Measurements from ENCODE around the gene TBC1D13.
"Not testable (repeated sequence)": the region's sequence is repeated elsewhere in the genome, so short reads cannot be mapped to it uniquely, and the experiment has no call there.

The TBC1D13 gene

DNA sequence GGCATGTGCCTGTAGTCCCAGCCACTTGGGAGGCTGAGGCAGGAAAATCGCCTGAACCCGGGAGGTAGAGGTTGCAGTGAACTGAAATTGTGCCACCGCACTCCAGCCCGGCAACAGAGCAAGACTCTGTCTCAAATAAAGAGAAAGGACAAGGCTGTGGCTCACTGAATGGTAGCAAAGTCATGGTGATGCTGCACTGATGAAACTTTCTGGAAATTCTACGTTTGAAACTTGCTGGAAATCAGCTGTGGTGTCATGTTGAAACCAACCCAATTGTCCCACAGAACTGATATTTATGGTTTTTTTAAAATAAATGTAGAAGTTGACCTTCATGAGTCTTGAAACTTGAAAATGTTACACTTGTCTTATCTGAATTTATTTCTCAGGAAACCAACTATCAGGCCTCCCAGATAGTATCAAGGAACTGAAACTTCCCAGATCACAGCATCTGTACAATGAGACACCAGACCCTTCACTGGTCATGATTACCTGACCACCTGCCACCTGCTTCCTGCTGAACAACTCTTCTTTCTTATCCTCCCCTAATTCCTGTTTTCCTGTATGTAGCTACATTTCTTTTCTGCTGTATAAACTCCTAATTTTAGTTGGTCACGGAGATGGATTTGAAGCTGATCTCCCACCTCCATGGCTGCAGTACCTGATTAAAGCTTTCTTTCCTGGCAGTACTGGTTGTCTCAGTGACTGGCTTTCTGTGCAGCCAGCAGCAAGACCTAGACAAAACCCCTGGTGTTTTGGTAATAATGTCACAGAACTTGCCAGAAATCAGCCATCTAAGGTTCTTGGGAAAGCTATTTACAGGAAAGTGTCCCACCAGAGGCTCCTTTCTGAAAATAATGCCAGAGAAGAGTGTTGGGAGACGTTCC is 5.6 kb upstream of the TBC1D13 start:
- in situ Hi-C loops (cut with MboI; ENCODE audit: low sequenced_read_pairs): no loop called here

DNA sequence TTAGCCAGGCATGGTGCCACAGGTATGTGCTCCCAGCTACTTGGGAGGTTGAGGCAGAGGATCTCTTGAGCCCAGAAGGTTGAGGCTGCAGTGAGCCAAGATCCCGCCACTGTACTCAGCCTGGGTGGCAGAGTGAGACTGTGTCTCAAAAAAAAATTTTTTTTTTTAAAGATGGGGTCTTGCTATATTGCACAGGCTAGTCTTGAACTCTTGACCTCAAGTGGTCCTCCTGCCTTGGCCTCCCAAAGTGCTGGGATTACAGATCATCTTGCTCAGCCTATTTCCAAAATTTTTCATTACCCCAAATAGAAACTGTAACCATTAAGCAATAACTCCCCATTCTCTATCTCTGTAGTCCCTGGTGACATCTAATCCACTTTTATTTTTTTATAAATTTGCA is 4.4 kb upstream of the TBC1D13 start:
- in situ Hi-C loops (cut with MboI; ENCODE audit: low sequenced_read_pairs): no loop called here

GRCh38 chr9:128785427-128785826 is 1.6 kb upstream of the TBC1D13 start:
- in situ Hi-C loops (cut with MboI; ENCODE audit: low sequenced_read_pairs): no loop called here

GRCh38 chr9:128787659-128788058 is 606 bp downstream of the TBC1D13 start:
- in situ Hi-C loops (cut with MboI; ENCODE audit: low sequenced_read_pairs): no loop called here

GRCh38 chr9:128788445-128788844 is 1.4 kb downstream of the TBC1D13 start:
- in situ Hi-C loops (cut with MboI; ENCODE audit: low sequenced_read_pairs): no loop called here

DNA sequence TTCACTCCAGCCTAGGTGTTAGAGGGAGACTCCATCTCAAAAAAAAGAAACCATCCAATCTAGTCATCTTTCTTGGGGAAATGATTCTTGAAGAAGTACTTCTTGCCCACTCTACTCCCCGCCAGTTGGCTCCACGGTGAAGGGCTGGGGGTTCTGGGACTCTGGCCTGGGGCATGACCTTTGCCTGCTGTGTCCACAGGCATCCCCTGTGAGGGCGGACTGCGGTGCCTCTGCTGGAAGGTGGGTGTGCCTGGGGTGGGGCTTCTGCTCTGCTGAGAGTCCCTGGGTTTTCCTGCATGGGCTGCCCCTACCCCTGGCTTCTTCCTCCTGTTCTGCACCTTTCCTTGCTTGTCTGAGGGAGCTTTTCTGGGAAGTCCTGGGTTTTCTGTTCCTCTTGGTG is 3.5 kb downstream of the TBC1D13 start:
- in situ Hi-C loops (cut with MboI; ENCODE audit: low sequenced_read_pairs): no loop called here

DNA sequence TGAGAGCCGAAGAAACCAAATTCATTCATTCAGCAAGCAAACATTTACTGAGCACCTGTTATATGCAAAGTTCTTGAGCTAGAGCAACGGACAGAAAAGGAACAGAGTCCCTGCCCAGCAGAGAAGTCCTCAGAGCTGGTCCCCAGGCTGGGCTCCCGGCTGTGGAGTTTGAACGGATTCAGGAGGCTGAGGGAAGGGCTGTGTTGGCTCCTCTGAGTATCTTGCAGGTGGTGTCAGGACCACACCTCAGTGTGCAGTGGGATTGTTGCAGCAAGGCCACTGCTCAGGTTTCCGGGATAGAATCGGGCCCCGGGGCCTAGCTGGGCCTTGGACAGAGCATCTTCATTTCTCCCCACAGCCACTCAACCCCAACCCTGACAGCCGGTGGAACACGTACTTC is 5.1 kb downstream of the TBC1D13 start:
- in situ Hi-C loops (cut with MboI; ENCODE audit: low sequenced_read_pairs): no loop called here

- in situ Hi-C loops (cut with MboI; ENCODE audit: low sequenced_read_pairs): no loop called here
These were observed 6.1 kb downstream of the TBC1D13 start for GRCh38 chr9:128792978-128793686.

- in situ Hi-C loops (cut with MboI; ENCODE audit: low sequenced_read_pairs): not testable (repeated sequence)
These were observed 7.9 kb downstream of the TBC1D13 start for GRCh38 chr9:128794961-128795360.

GRCh38 chr9:128798896-128799295 is 11.8 kb downstream of the TBC1D13 start:
- in situ Hi-C loops (cut with MboI; ENCODE audit: low sequenced_read_pairs): no loop called here

DNA sequence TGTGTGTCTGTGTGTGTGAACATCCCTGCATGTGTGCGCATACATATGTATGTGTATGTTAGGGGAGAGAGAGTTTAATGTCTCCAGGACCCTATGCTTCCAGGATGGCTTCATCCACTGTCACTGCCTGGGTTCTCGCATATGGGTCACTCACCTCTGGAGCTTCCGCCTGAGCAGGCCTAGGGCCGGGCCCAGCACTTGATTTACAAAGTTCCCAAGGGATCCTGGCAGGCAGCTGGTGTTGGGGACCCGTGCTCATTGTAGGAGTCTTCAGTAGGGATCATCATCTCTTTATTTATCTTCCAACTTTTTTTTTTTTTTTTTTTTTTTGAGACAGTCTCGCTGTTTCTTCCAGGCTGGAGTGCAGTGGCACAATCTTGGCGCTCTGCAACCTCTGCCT is 13.0 kb downstream of the TBC1D13 start:
- in situ Hi-C loops (cut with MboI; ENCODE audit: low sequenced_read_pairs): no loop called here

DNA sequence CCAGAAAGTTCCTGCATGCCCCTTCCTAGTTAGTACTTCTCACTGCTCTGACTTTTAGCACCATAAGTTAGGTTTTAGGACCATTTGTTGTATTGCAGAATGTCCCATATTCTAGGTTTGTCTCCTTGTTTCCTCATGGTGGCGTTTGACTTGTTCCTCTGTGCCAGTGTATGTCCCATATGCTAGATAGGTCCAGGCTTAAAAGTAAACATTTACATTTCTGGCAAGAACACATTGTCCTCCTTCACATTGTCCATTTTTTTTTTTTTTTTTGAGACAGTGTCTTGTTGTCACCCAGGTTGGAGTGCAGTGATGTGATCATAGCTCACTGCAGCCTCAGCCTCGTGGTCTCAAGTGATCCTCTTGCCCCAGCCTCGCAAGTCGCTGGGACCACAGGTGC is 15.4 kb downstream of the TBC1D13 start:
- in situ Hi-C loops (cut with MboI; ENCODE audit: low sequenced_read_pairs): no loop called here

GRCh38 chr9:128805661-128806060 is 18.6 kb downstream of the TBC1D13 start:
- in situ Hi-C loops (cut with MboI; ENCODE audit: low sequenced_read_pairs): no loop called here

DNA sequence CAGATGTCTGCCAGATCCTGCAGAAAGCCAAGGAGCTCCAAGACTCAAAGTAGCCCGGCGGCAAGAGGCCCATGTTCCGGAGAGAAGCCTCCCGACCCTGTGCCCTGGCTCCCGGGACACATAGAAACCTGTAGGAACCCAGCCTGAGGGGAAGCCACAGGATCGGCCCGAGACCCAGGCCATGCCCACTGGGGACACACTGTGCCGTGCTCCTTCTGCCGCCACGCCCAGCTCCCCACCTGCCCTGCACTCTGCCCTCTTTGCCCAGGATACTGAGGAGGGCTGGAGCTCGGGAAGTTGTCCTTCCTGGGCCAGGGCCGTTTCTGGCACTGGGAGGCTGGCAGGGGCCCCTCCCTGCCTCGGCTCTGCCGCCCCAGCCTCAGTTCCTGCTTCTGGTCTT is 20.8 kb downstream of the TBC1D13 start:
- in situ Hi-C loops (cut with MboI; ENCODE audit: low sequenced_read_pairs): no loop called here

DNA sequence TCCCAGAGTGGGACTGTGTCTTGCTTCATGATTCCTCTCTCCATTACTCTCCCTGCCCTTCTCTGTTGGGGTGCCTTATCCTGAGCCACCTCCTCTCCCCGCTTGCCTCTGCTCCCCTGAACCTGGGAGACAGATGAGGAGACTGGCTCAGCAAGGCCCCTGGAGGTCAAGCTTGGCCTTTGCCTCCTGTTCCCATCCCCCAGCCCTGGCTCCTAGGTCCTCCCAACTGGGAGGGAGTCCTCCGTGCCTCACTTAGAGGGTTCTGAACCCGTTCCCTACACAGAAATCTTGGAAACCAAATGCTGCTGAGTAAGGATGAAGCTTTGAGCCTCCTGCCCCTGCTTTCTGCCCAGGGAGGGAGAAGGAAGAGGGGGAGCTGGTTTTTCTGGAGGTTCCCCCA is 21.5 kb downstream of the TBC1D13 start:
- in situ Hi-C loops (cut with MboI; ENCODE audit: low sequenced_read_pairs): no loop called here

- in situ Hi-C loops (cut with MboI; ENCODE audit: low sequenced_read_pairs): no loop called here
These were observed 22.1 kb downstream of the TBC1D13 start for GRCh38 chr9:128809036-128809599.

- in situ Hi-C loops (cut with MboI; ENCODE audit: low sequenced_read_pairs): no loop called here
These were observed 22.8 kb downstream of the TBC1D13 start for GRCh38 chr9:128809831-128810230.

DNA sequence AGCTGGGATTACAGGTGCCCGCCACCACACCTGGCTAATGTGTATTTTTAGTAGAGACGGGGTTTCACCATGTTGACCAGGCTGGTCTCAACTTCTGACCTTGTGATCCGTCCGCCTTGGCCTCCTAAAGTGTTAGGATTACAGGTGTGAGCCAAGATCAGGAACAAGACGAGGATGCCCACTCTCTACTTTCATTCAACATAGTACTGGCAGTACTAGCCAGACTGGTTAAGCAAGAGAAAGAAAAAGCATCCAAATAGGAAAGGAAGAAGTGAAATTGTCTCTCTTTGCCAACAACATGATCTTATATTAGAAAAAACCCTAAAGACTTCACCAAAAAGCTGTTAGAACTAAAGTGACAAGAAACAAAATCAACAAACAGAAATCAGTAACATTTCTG is 23.8 kb downstream of the TBC1D13 start:
- in situ Hi-C loops (cut with MboI; ENCODE audit: low sequenced_read_pairs): no loop called here

DNA sequence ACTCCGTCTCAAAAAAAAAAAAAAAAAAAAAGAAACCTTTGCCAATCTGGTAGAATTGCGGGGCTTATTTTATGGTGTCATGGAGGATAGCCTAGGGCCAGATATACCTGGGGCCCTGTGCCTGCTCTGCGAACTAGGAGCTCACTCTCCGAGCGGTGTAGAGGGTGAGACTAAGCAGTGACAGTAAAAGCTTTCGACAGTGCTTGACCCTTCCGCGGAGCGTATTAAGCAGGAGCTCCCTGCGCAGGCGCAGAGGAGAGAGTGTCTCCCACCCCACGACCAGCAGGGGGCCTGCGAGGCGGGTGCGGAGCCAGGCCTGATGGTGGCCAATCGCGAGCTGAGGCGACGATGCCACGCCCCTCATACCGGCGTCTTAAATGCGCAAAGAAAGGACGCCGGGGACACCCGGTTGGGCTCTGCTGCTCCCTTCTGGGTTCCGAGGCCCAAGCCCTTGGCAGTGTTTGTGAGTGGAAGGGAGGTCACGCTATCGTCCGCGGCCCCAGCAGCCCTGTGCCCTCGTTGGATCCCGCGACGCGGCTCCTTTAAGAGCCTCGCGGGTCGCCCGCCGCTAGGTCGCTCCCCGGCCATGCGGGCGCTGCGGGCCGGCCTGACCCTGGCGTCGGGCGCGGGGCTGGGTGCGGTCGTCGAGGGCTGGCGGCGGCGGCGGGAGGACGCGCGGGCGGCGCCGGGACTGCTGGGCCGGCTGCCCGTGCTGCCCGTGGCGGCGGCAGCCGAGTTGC is 31.2 kb downstream of the TBC1D13 start, which contains the start of gene ENDOG:
Gene ENDOG (plus strand): TSS at position 402 of the 740 bp plus-strand sequence. CDS start 185 bp downstream, at position 587.
- in situ Hi-C loops (cut with MboI; ENCODE audit: low sequenced_read_pairs): no loop called here

DNA sequence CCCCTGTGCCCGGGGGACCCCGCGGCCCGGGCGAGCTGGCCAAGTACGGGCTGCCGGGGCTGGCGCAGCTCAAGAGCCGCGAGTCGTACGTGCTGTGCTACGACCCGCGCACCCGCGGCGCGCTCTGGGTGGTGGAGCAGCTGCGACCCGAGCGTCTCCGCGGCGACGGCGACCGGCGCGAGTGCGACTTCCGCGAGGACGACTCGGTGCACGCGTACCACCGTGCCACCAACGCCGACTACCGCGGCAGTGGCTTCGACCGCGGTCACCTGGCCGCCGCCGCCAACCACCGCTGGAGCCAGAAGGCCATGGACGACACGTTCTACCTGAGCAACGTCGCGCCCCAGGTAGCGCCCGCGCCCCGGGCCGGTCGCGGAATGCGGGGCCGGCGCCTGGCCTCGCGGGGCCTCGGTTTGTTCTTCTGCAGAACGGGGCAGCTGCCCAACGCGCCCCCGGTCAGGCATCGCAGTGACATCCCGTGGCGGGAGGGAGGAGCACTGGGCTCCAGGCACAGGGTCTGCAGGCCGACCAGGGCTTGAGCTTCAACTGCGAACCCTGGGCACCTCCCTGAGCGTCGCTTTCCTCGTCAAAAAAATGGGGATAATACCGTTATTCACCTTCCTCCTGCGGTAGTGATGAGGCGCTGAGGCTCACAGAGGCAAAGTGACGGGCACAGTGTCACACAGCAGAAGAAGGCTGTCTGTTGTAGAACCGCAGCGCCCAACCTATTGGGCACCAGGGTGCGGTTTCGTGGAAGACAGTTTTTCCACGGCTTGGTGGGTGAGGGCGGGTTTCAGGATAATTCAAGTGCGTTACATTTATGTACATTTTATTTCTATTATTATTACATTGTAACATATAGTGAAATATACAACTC is 32.0 kb downstream of the TBC1D13 start:
- in situ Hi-C loops (cut with MboI; ENCODE audit: low sequenced_read_pairs): no loop called here
